ENCODE measurements around the gene KSR2.
A peak's percentile ranks its signal among the peaks of the same experiment; 100 is the strongest.
"Not testable (repeated sequence)": the region's sequence is repeated elsewhere in the genome, so short reads cannot be mapped to it uniquely, and the experiment has no call there.

KSR2 gene

GRCh38 chr12:117867348-117867747 is 101.4 kb downstream of the KSR2 start:
- no peak for DNase-seq

GRCh38 chr12:117865505-117865904 is 103.3 kb downstream of the KSR2 start:
- TF ChIP-seq GATA1 (IDR thresholded peaks at IDR 0.05; ENCODE audit: low read depth, low read length) (no peak), POLR2A (IDR thresholded peaks at IDR 0.05; ENCODE audit: low read length) (no peak)
- no peak for DNase-seq

More at GRCh38 chr12:117867348-117867747, 101.4 kb downstream of the KSR2 start:
- TF ChIP-seq GATA1 (IDR thresholded peaks at IDR 0.05; ENCODE audit: low read depth, low read length) (no peak), POLR2A (IDR thresholded peaks at IDR 0.05; ENCODE audit: low read length) (no peak)

GRCh38 chr12:117863002-117863709 is 105.6 kb downstream of the KSR2 start:
- TF ChIP-seq POLR2A (IDR thresholded peaks at IDR 0.05; ENCODE audit: low read length) (no peak), GATA1 (IDR thresholded peaks at IDR 0.05; ENCODE audit: low read depth, low read length) (no peak)
- DNase-seq = no peak

- TF ChIP-seq POLR2A (IDR thresholded peaks at IDR 0.05; ENCODE audit: low read length) (no peak), GATA1 (IDR thresholded peaks at IDR 0.05; ENCODE audit: low read depth, low read length) (no peak)
- DNase-seq = no peak
These were observed 107.1 kb downstream of the KSR2 start for GRCh38 chr12:117861691-117862090.

GRCh38 chr12:117860787-117861290 is 108.0 kb downstream of the KSR2 start:
- DNase-seq = not testable (repeated sequence)

GRCh38 chr12:117860111-117860510 is 108.7 kb downstream of the KSR2 start:
- TF ChIP-seq POLR2A (IDR thresholded peaks at IDR 0.05; ENCODE audit: low read length) = no peak
- no peak for TF ChIP-seq GATA1 (IDR thresholded peaks at IDR 0.05; ENCODE audit: low read depth, low read length)

GRCh38 chr12:117857632-117858612 is 110.9 kb downstream of the KSR2 start:
- TF ChIP-seq GATA1 (IDR thresholded peaks at IDR 0.05; ENCODE audit: low read depth, low read length) (no peak), POLR2A (IDR thresholded peaks at IDR 0.05; ENCODE audit: low read length) (no peak)
- peak; percentile 49 to 59 for DNase-seq

More at GRCh38 chr12:117860111-117860510, 108.7 kb downstream of the KSR2 start:
- no peak for DNase-seq

- DNase-seq = not testable (repeated sequence)
These were observed 111.7 kb downstream of the KSR2 start for GRCh38 chr12:117857139-117857538.

GRCh38 chr12:117855165-117855564 is 113.6 kb downstream of the KSR2 start:
- no peak for DNase-seq
- TF ChIP-seq POLR2A (IDR thresholded peaks at IDR 0.05; ENCODE audit: low read length) = no peak
- TF ChIP-seq GATA1 (IDR thresholded peaks at IDR 0.05; ENCODE audit: low read depth, low read length) = no peak

- DNase-seq = peak; percentile 59 to 72
- no peak for TF ChIP-seq POLR2A (IDR thresholded peaks at IDR 0.05; ENCODE audit: low read length)
- TF ChIP-seq GATA1 (IDR thresholded peaks at IDR 0.05; ENCODE audit: low read depth, low read length) = no peak
These were observed 114.3 kb downstream of the KSR2 start for GRCh38 chr12:117854339-117855012.

- DNase-seq = no peak
- no peak for TF ChIP-seq GATA1 (IDR thresholded peaks at IDR 0.05; ENCODE audit: low read depth, low read length)
- TF ChIP-seq POLR2A (IDR thresholded peaks at IDR 0.05; ENCODE audit: low read length) = no peak
These were observed 115.2 kb downstream of the KSR2 start for GRCh38 chr12:117853600-117853999.

- DNase-seq = peak; percentile 20 to 54
- no peak for TF ChIP-seq GATA1 (IDR thresholded peaks at IDR 0.05; ENCODE audit: low read depth, low read length)
- TF ChIP-seq POLR2A (IDR thresholded peaks at IDR 0.05; ENCODE audit: low read length) = no peak
These were observed 118.7 kb downstream of the KSR2 start for GRCh38 chr12:117850048-117850447.

- TF ChIP-seq GATA1 (IDR thresholded peaks at IDR 0.05; ENCODE audit: low read depth, low read length) (no peak), POLR2A (IDR thresholded peaks at IDR 0.05; ENCODE audit: low read length) (no peak)
- no peak for DNase-seq
These were observed 121.4 kb downstream of the KSR2 start for GRCh38 chr12:117847371-117847770.

Data from erythroblast (primary cell).